Upper lobe of left lung (tissue), 4 donors: ENCODE measurements around the gene CFAP97.

Experiments used
- EP300 ChIP-seq, 4 donors: sonication (generic); formaldehyde crosslinking; IDR thresholded peaks; one replicate each; pipeline ENCODE4 v1.5.1; 2017; ENCODE audit warnings: antibody characterized with exemption in 4 of 4, control low read depth in 2 of 4
- POLR2A ChIP-seq, 4 donors: fragments of 450-650 bp; IDR thresholded peaks; one replicate each; pipeline ENCODE4 v1.5.1; 2016 to 2017; ENCODE audit warnings: antibody characterized with exemption in 4 of 4, mild to moderate bottlenecking in 2 of 4
- POLR2AphosphoS5 ChIP-seq, 2 donors: sonication (generic); formaldehyde crosslinking; IDR thresholded peaks; one replicate each; pipeline ENCODE4 v1.5.1; 2017; ENCODE audit warnings: antibody characterized with exemption in 2 of 2
- TF ChIP-seq, protein P1 (sequence below), 6 experiments: fragments of 450-650 bp in 4 of 6; fragments of 200-600 bp in 2 of 6; sonication (generic) in 2 of 6; IDR thresholded peaks; one replicate each; pipeline ENCODE4 v1.5.1; 2016 to 2019; ENCODE audit warnings: antibody characterized with exemption in 6 of 6

- no peak for TF ChIP-seq POLR2A (IDR thresholded peaks at IDR 0.05)
- TF ChIP-seq, protein P1, sequence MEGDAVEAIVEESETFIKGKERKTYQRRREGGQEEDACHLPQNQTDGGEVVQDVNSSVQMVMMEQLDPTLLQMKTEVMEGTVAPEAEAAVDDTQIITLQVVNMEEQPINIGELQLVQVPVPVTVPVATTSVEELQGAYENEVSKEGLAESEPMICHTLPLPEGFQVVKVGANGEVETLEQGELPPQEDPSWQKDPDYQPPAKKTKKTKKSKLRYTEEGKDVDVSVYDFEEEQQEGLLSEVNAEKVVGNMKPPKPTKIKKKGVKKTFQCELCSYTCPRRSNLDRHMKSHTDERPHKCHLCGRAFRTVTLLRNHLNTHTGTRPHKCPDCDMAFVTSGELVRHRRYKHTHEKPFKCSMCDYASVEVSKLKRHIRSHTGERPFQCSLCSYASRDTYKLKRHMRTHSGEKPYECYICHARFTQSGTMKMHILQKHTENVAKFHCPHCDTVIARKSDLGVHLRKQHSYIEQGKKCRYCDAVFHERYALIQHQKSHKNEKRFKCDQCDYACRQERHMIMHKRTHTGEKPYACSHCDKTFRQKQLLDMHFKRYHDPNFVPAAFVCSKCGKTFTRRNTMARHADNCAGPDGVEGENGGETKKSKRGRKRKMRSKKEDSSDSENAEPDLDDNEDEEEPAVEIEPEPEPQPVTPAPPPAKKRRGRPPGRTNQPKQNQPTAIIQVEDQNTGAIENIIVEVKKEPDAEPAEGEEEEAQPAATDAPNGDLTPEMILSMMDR (IDR thresholded peaks at IDR 0.05): no peak
- TF ChIP-seq EP300 (IDR thresholded peaks at IDR 0.05): no peak
- no peak for TF ChIP-seq POLR2AphosphoS5 (IDR thresholded peaks at IDR 0.05)
Measured at GRCh38 chr4:185141777-185142176, 62.0 kb downstream of the CFAP97 start.
